Activated CD4-positive, alpha-beta T cell treated with anti-CD3 and anti-CD28 coated beads for 36 hours (primary cell): ENCODE measurements around the gene SMG7. TPM values are rescaled to one million over a fixed set of nuclear protein-coding genes. Genes with fewer than 3 reads are reported as not detected.
A peak's percentile ranks its signal among the peaks of the same experiment; 100 is the strongest.

Experiments used
- ATAC-seq: fragments of 200-7000 bp; cut with Tn5 transposase; one replicate; pipeline ENCODE4 v1.10.0; 2021; ENCODE audit warnings: mild to moderate bottlenecking, moderate library complexity
- CTCF ChIA-PET: fragments of 350-600 bp; sonication (Branson Sonifier 250); formaldehyde crosslinking; loops from one replicate; lab custom pipeline; 2021; ENCODE audit warnings: antibody characterized with exemption; lab: Charles Lee
- POLR2A ChIA-PET: fragments of 350-600 bp; sonication (Branson Sonifier 250); formaldehyde crosslinking; loops from one replicate; lab custom pipeline; 2021; ENCODE audit warnings: antibody characterized with exemption, inconsistent platforms; lab: Charles Lee
- DNase-seq: peaks from one replicate; pipeline ENCODE4 v3.0.0-alpha.2; 2020
- H3K27ac Mint-ChIP-seq: one replicate; pipeline ENCODE4 v1.8.0; 2021; ENCODE audit warnings: mixed read lengths
- H3K27me3 Mint-ChIP-seq: one replicate; pipeline ENCODE4 v1.8.0; 2021; ENCODE audit warnings: mixed read lengths
- H3K36me3 Mint-ChIP-seq: one replicate; pipeline ENCODE4 v1.8.0; 2021; ENCODE audit warnings: low read depth, mixed read lengths
- H3K4me1 Mint-ChIP-seq: one replicate; pipeline ENCODE4 v1.8.0; 2021; ENCODE audit warnings: mixed read lengths
- H3K4me3 Mint-ChIP-seq: one replicate; pipeline ENCODE4 v1.8.0; 2021; ENCODE audit warnings: mild to moderate bottlenecking, moderate library complexity, mixed read lengths
- H3K9me3 Mint-ChIP-seq: one replicate; pipeline ENCODE4 v1.8.0; 2021; ENCODE audit warnings: low read depth, mixed read lengths
- intact Hi-C, 2 experiments: fragments of 100-400 bp; cut with DNase I in 1 of 2; cut with micrococcal nuclease in 1 of 2; formaldehyde crosslinking; loops; one replicate each; pipeline versions ENCODE4 v1.14.2 to v1.15.1; 2022 to 2024; cut with DNase I, micrococcal nuclease
- total RNA-seq, 2 experiments: library from RNA; stranded (reverse); gene quantifications; one replicate each; pipeline ENCODE4 v1.2.3, GENCODE V29; 2021

The SMG7 gene
- total RNA-seq, 2 experiments from 2014 or later, result 56.6 to 62.1 TPM

DNA sequence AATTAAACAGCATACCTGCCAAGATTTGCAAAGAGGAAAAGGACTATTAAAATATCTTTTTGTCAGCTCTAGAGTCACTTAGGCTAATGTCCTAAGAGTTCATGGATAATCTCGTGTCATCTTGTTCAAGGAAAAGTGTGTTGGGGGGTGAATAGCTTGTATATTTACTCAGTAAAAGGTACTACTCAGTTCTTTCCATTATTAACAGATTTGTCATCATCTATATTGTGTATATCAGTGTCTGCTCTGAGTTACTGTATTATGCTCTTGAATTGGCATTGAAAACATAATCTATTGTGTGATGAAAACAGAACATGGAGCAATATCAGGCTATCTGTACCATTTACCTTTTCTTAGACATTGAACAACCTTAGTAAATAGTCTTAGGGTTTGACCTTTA is 41.9 kb downstream of the SMG7 start:
- ATAC-seq (no peak), DNase-seq (no peak)
- Mint-ChIP-seq H3K27ac (no peak overlapping the region), H3K4me3 (no peak overlapping the region), H3K27me3 (no peaks in the 10 kb centered on the region), H3K9me3 (no peaks in the 10 kb centered on the region), H3K36me3 (peaks cover 12% of the 10 kb centered on the region), H3K4me1 (peaks cover 22% of the 10 kb centered on the region)
- intact Hi-C loops, result no loop called here
- ChIA-PET CTCF (no interaction called here), POLR2A (interaction anchor here (0.5 kb wide), 1 partner anchor 19 kb away, joined by 3 read pairs; no protein-coding TSS in a partner anchor)

DNA sequence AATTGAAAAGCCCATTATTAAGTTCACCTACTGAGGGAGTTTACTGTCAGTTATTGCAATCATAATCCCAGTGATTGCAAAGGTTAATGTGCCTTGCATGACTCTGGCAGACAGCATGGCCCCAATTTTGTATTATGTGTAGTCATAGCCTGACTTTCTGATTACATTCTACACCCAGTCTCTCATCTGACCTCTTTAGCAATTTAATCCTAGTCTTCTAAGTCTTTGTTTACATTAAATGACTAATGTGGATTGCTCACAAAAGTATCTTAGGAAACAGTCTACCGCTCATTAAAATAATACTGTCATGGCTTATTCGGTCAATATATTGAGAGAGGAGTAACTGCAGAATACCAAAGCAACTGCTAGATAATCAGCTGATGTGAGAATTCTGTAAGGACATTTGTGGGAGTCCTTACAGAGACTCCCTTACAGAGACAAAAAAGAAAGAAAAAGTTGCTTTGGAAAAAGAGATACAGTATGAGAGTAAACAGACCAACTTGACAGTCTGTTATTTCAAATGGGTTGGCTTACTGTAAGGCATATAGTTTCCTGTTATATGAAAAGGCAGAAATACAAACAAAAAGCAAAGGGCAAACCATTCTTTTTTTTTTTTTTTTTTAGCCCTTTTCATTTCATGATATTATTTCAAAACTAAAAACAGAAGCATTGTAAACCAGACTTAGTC is 42.8 kb downstream of the SMG7 start:
- ATAC-seq, result peak; percentile 61
- H3K4me1 Mint-ChIP-seq, result peaks cover 22% of the 10 kb centered on the region
- H3K27me3 Mint-ChIP-seq, result no peaks in the 10 kb centered on the region
- intact Hi-C loops, result no loop called here
- H3K9me3 Mint-ChIP-seq, result no peaks in the 10 kb centered on the region
- ChIA-PET CTCF (no interaction called here), POLR2A (no interaction called here)
- H3K36me3 Mint-ChIP-seq, result peaks cover 12% of the 10 kb centered on the region
- no peak overlapping the region for H3K4me3 Mint-ChIP-seq
- H3K27ac Mint-ChIP-seq, result peak overlapping the region; percentile 31
- no peak for DNase-seq

DNA sequence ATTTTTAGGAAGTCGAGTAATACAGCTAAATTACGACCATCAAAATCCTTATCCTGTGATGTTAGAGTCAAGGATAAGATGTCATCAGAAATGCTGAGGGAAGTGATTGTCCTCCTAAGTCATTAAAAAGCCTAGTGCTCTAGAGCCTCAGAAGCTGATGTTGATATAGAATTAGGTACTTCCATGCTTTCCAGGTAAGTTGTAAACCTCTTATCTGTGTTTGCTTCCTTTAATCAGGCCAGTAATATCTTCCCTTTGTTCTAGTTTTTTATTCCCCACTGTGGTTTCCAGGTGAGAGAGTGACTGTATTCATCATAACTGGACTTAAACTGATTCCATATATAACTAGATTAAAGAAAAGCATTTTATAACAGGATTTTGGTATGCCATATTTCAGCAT is 44.4 kb downstream of the SMG7 start:
- peaks cover 21% of the 10 kb centered on the region for H3K36me3 Mint-ChIP-seq
- DNase-seq, result no peak
- H3K27me3 Mint-ChIP-seq, result no peaks in the 10 kb centered on the region
- H3K4me1 Mint-ChIP-seq, result peaks cover 18% of the 10 kb centered on the region
- ATAC-seq, result no peak
- intact Hi-C loops, result loop anchor here in 1 of 2 experiments (1.0 kb wide), 1 partner anchor 27 kb away; no protein-coding TSS in a partner anchor
- H3K27ac Mint-ChIP-seq, result no peak overlapping the region
- ChIA-PET CTCF (interaction anchor here (0.9 kb wide), 1 partner anchor 9 kb away, joined by 3 read pairs; no protein-coding TSS in a partner anchor), POLR2A (no interaction called here)
- no peak overlapping the region for H3K4me3 Mint-ChIP-seq
- no peaks in the 10 kb centered on the region for H3K9me3 Mint-ChIP-seq

DNA sequence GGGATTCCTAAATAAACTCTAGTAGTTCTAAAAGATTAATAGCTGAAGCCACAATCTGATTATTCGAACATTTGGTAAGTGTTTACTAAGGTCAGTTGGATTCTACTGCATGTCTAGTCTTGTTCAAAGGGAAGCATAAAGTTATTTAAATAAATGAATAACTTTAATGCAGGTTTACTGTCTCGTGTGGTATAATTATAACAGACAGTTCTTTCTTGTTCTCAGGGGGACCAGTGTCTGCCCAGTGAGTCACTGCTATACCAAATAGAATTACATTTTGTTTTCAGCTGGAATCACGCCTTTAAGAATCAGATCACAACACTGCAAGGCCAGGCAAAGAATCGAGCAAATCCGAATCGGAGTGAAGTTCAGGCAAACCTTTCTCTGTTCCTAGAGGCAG is 45.1 kb downstream of the SMG7 start:
- ATAC-seq (no peak), DNase-seq (no peak)
- intact Hi-C loops, result no loop called here
- peaks cover 24% of the 10 kb centered on the region for H3K36me3 Mint-ChIP-seq
- H3K9me3 Mint-ChIP-seq, result no peaks in the 10 kb centered on the region
- no peaks in the 10 kb centered on the region for H3K27me3 Mint-ChIP-seq
- peaks cover 15% of the 10 kb centered on the region for H3K4me1 Mint-ChIP-seq
- ChIA-PET POLR2A (no interaction called here), CTCF (interaction anchor here (0.9 kb wide), 1 partner anchor 8 kb away, joined by 3 read pairs; no protein-coding TSS in a partner anchor)
- no peak overlapping the region for H3K4me3 Mint-ChIP-seq
- no peak overlapping the region for H3K27ac Mint-ChIP-seq

DNA sequence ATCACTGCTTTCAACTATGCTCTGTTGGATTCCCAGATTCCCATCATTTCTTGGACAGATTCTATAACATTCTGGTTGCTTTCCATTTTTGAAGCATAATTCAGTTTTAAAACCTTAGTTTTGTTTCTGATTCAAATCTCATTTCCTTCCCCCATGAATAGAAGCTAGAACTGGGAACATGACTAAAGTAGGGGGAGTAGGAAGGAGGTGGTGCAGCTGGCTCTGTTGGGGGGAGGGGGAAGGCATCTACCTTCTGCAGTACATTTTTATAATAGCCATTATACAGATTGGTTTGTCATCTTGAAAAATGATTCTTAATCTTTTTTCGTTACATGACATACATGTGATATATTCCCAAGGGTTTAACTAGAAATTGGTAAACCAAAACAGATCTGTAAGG is 48.1 kb downstream of the SMG7 start:
- peaks cover 23% of the 10 kb centered on the region for H3K36me3 Mint-ChIP-seq
- no peak overlapping the region for H3K4me3 Mint-ChIP-seq
- ATAC-seq, result no peak
- no peak for DNase-seq
- intact Hi-C loops, result no loop called here
- H3K9me3 Mint-ChIP-seq, result no peaks in the 10 kb centered on the region
- peaks cover 6% of the 10 kb centered on the region for H3K4me1 Mint-ChIP-seq
- POLR2A ChIA-PET, result interaction anchor here (0.6 kb wide), 1 partner anchor 84 kb away, joined by 3 read pairs; no protein-coding TSS in a partner anchor
- peak overlapping the region; percentile 21 for H3K27ac Mint-ChIP-seq
- CTCF ChIA-PET, result interaction anchor here (0.6 kb wide), 1 partner anchor 135 kb away, joined by 3 read pairs; no protein-coding TSS in a partner anchor
- H3K27me3 Mint-ChIP-seq, result no peaks in the 10 kb centered on the region

DNA sequence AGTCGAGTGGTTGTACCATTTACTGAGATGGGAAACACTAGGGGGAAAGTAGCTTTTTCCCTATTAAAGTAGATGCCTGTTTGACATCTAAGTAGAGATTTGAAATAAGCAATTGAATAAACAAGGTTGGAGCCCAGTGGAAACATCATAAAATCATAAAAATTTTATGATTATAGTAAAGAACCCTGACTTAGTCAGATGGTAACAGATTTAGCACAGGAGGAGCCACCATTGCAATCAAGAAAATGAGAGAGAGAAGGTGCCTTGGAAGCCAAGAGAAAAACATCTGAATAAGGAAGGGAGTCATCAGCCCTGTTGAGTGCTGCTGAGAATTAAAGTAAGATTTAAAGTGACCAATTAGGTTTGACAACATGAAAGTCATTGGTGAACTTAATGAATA is 49.8 kb downstream of the SMG7 start:
- H3K36me3 Mint-ChIP-seq, result peaks cover 22% of the 10 kb centered on the region
- H3K9me3 Mint-ChIP-seq, result no peaks in the 10 kb centered on the region
- ChIA-PET POLR2A (no interaction called here), CTCF (interaction anchor here (0.6 to 1.2 kb wide), 5 partner anchors 8 to 138 kb away, joined by 3 to 5 read pairs (median 3); no protein-coding TSS in a partner anchor)
- no peak overlapping the region for H3K4me3 Mint-ChIP-seq
- no peaks in the 10 kb centered on the region for H3K27me3 Mint-ChIP-seq
- DNase-seq, result no peak
- H3K27ac Mint-ChIP-seq, result no peak overlapping the region
- H3K4me1 Mint-ChIP-seq, result peaks cover 4% of the 10 kb centered on the region
- no peak for ATAC-seq
- intact Hi-C loops, result no loop called here

DNA sequence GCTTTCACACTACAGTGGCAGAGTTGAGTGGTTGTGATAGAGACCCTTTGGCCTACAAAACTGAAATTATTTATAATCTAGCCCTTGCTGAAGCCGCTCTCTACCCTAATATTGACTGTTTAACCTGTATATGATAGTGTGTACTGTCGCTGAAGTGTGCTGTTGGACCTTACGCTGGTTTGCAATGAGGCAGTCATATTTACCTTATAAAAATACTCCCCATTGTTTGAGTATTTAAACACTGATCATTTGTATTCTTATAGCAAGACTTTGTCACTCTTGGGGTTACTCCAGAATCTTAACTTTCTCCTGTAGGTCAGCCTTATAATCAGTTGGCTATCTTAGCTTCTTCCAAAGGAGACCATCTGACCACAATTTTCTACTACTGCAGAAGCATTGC is 56.3 kb downstream of the SMG7 start:
- no peaks in the 10 kb centered on the region for H3K4me1 Mint-ChIP-seq
- H3K4me3 Mint-ChIP-seq, result no peak overlapping the region
- ChIA-PET POLR2A (no interaction called here), CTCF (interaction anchor here (0.6 kb wide), 1 partner anchor 41 kb away, joined by 3 read pairs; no protein-coding TSS in a partner anchor)
- no peak for ATAC-seq
- no peaks in the 10 kb centered on the region for H3K9me3 Mint-ChIP-seq
- peaks cover 26% of the 10 kb centered on the region for H3K36me3 Mint-ChIP-seq
- no peak overlapping the region for H3K27ac Mint-ChIP-seq
- H3K27me3 Mint-ChIP-seq, result no peaks in the 10 kb centered on the region
- DNase-seq, result no peak
- intact Hi-C loops, result no loop called here

DNA sequence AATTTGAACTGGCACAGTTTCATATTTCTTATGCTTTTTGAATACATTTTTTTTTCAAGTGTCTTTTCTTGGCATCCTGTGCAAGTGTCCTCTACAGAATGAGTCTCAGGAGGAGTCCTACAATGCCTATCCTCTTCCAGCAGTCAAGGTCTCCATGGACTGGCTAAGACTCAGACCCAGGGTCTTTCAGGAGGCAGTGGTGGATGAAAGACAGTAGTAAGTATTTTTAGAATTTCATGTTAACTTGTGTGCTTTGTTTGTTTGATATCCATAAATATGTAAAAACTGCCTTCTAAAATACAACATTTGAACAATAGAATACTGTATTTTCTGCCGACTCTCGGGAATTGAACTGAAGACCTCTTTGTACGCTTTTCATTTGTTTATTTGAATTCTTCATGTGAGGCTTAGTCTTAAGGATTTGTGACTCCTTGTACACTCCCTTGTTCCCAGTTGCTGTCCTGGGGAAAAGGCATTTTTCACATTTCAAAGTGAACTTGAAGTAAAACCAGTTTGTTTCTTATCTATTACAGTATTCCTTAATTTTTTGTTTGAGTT is 61.4 kb downstream of the SMG7 start:
- ATAC-seq (no peak), DNase-seq (no peak)
- POLR2A ChIA-PET, result no interaction called here
- H3K36me3 Mint-ChIP-seq, result peaks cover 39% of the 10 kb centered on the region
- no peak overlapping the region for H3K4me3 Mint-ChIP-seq
- CTCF ChIA-PET, result no interaction called here
- H3K9me3 Mint-ChIP-seq, result no peaks in the 10 kb centered on the region
- H3K4me1 Mint-ChIP-seq, result peaks cover 4% of the 10 kb centered on the region
- H3K27me3 Mint-ChIP-seq, result no peaks in the 10 kb centered on the region
- H3K27ac Mint-ChIP-seq, result no peak overlapping the region
- intact Hi-C loops, result no loop called here

DNA sequence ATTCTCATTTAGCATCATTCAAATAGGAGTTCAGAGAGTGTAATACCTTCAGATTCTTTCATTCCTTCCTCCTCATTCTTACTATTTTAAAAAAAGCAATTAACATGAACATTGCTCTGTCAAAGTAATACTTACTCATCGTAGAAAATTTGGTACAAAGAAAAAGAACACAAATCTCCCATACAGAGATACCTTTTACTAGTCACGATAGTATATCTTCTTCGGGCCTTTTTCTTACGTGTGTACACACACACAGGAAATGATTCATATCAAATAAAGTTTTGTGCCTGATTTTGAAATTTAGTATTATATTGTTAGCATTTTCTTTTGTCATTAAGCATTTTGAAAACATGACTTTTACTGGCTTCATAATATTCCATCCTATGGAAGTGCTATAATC is 65.1 kb downstream of the SMG7 start:
- DNase-seq (no peak), ATAC-seq (peak; percentile 47)
- Mint-ChIP-seq H3K27me3 (no peaks in the 10 kb centered on the region), H3K4me1 (peaks cover 4% of the 10 kb centered on the region), H3K9me3 (no peaks in the 10 kb centered on the region), H3K36me3 (peaks cover 53% of the 10 kb centered on the region), H3K27ac (peak overlapping the region; percentile 80), H3K4me3 (no peak overlapping the region)
- CTCF ChIA-PET, result no interaction called here
- intact Hi-C loops, result no loop called here
- POLR2A ChIA-PET, result no interaction called here

DNA sequence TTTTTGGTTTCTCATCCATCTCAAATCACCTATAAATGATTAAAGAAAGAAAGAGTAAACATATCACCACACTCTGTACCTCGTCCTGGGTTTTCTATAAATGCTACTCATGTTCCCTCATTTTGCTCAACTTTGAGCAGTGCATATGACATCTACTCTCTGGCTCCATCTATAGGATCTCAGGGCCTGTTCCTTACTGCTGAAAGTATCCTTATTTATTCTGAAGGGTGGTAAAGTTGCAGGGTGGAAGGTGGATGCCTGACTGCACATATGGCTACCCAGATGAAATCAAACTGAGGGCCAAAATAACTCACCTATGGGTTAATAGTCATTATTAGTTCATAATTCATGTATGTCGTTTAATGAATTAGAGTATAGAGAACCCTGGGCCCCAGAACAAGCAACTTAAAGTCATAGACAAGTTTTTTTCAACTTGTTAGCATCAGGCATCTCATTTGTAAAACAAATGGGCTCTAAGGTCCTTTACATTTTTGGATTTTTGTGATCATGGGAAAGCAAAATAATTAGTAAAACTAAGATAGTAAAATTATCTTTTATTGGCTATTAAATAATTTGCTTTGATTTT is 71.4 kb downstream of the SMG7 start:
- peaks cover 60% of the 10 kb centered on the region for H3K36me3 Mint-ChIP-seq
- CTCF ChIA-PET, result no interaction called here
- POLR2A ChIA-PET, result no interaction called here
- peaks cover 2% of the 10 kb centered on the region for H3K4me1 Mint-ChIP-seq
- DNase-seq (no peak), ATAC-seq (peak; percentile 91)
- peak overlapping the region; percentile 63 for H3K27ac Mint-ChIP-seq
- H3K4me3 Mint-ChIP-seq, result no peak overlapping the region
- intact Hi-C loops, result loop anchor here (1.0 to 10.0 kb wide), 7 partner anchors 27 to 669 kb away; no protein-coding TSS in a partner anchor
- no peaks in the 10 kb centered on the region for H3K9me3 Mint-ChIP-seq
- no peaks in the 10 kb centered on the region for H3K27me3 Mint-ChIP-seq

DNA sequence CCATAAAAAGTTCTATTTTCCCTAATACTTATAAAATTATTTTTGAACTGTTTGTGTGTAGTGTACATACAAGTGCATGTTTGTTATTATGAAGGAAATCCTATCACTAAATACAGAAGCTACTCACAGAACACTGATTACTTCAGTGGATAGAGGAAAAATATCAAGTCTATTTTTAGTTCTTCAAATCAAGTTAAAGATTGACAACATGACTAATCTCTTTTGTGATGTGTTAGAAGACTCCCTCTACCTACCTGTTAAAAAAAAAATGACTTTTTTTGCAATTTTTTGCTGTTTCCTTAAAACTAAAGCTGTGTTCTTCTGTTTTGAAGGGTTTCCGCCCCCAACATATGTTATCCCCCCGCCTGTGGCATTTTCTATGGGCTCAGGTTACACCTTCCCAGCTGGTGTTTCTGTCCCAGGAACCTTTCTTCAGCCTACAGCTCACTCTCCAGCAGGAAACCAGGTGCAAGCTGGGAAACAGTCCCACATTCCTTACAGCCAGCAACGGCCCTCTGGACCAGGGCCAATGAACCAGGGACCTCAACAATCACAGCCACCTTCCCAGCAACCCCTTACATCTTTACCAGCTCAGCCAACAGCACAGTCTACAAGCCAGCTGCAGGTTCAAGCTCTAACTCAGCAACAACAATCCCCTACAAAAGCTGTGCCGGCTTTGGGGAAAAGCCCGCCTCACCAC is 72.4 kb downstream of the SMG7 start:
- ChIA-PET CTCF (interaction anchor here (0.7 to 1.2 kb wide), 5 partner anchors 10 to 89 kb away, joined by 3 to 6 read pairs (median 3); no protein-coding TSS in a partner anchor), POLR2A (no interaction called here)
- no peak for ATAC-seq
- peak overlapping the region; percentile 7 for H3K27ac Mint-ChIP-seq
- intact Hi-C loops, result loop anchor here (2.0 to 10.0 kb wide), 3 partner anchors 78 to 670 kb away; no protein-coding TSS in a partner anchor
- peaks cover 54% of the 10 kb centered on the region for H3K36me3 Mint-ChIP-seq
- H3K27me3 Mint-ChIP-seq, result no peaks in the 10 kb centered on the region
- H3K9me3 Mint-ChIP-seq, result no peaks in the 10 kb centered on the region
- H3K4me3 Mint-ChIP-seq, result no peak overlapping the region
- H3K4me1 Mint-ChIP-seq, result peaks cover 2% of the 10 kb centered on the region
- no peak for DNase-seq
